Astrocyte (in vitro differentiated cells and primary cell): Measurements from ENCODE around the gene ZNF484. TPM values are rescaled to one million over a fixed set of nuclear protein-coding genes. Genes with fewer than 3 reads are reported as not detected.
"Not testable (repeated sequence)": the region's sequence is repeated elsewhere in the genome, so short reads cannot be mapped to it uniquely, and the experiment has no call there.

ENCODE experiments used
- DNase-seq: peaks from one replicate; pipeline ENCODE4 v3.0.0-alpha.2; 2010; ENCODE audit warnings: low read depth
- FAIRE-seq: peaks from 2 replicates; lab custom pipeline; 2011; peaks lifted over from hg19 to GRCh38; lab: Jason Lieb, UNC
- H2AFZ ChIP-seq: 2 replicates; pipeline ENCODE4 v1.6.0; 2012; ENCODE audit warnings: low read depth, low read length, inconsistent platforms
- H3K27ac ChIP-seq: 2 replicates; pipeline ENCODE4 v1.5.1; 2011; ENCODE audit warnings: low read depth, low read length, inconsistent platforms
- H3K27me3 ChIP-seq: 2 replicates; pipeline ENCODE4 v1.6.0; 2011; ENCODE audit warnings: low read length, inconsistent platforms; ENCODE audit not compliant: insufficient read depth
- H3K36me3 ChIP-seq: 2 replicates; pipeline ENCODE4 v1.5.1; 2011; ENCODE audit warnings: low read length, inconsistent platforms; ENCODE audit not compliant: insufficient read depth
- H3K4me1 ChIP-seq: 2 replicates; pipeline ENCODE4 v1.5.1; 2011; ENCODE audit warnings: low read length, inconsistent platforms; ENCODE audit not compliant: insufficient read depth
- H3K4me2 ChIP-seq: 2 replicates; pipeline ENCODE4 v1.6.0; 2012; ENCODE audit warnings: low read length, inconsistent platforms
- H3K4me3 ChIP-seq: 2 replicates; pipeline ENCODE4 v1.5.1; 2011; ENCODE audit warnings: low read depth, mild to moderate bottlenecking, low read length, inconsistent platforms; ENCODE audit not compliant: insufficient read depth
- H3K79me2 ChIP-seq: 2 replicates; pipeline ENCODE4 v1.6.0; 2012; ENCODE audit warnings: mild to moderate bottlenecking, low read length, inconsistent platforms; ENCODE audit not compliant: insufficient read depth
- H3K9ac ChIP-seq: 2 replicates; pipeline ENCODE4 v1.6.0; 2012; ENCODE audit warnings: mild to moderate bottlenecking, low read length, inconsistent platforms
- H3K9me3 ChIP-seq: 2 replicates; pipeline ENCODE4 v1.5.1; 2012; ENCODE audit warnings: low read depth, mild to moderate bottlenecking, low read length, inconsistent platforms; ENCODE audit not compliant: insufficient read depth
- H4K20me1 ChIP-seq: 2 replicates; pipeline ENCODE4 v1.6.0; 2012; ENCODE audit warnings: low read length, inconsistent platforms; ENCODE audit not compliant: insufficient read depth
- H3K27ac Mint-ChIP-seq: one replicate; pipeline ENCODE4 v1.8.0; 2021; ENCODE audit warnings: mild to moderate bottlenecking, mixed read lengths; ENCODE audit not compliant: unreplicated experiment
- H3K27me3 Mint-ChIP-seq: one replicate; pipeline ENCODE4 v1.8.0; 2021; ENCODE audit warnings: low read depth, mixed read lengths; ENCODE audit not compliant: unreplicated experiment
- H3K36me3 Mint-ChIP-seq: one replicate; pipeline ENCODE4 v1.8.0; 2021; ENCODE audit warnings: low read depth, mixed read lengths; ENCODE audit not compliant: unreplicated experiment
- H3K4me1 Mint-ChIP-seq: one replicate; pipeline ENCODE4 v1.8.0; 2021; ENCODE audit warnings: low read depth, mixed read lengths; ENCODE audit not compliant: unreplicated experiment
- H3K4me3 Mint-ChIP-seq: one replicate; pipeline ENCODE4 v1.8.0; 2021; ENCODE audit warnings: mild to moderate bottlenecking, moderate library complexity, mixed read lengths; ENCODE audit not compliant: unreplicated experiment
- H3K9me3 Mint-ChIP-seq: one replicate; pipeline ENCODE4 v1.8.0; 2021; ENCODE audit warnings: mild to moderate bottlenecking, mixed read lengths; ENCODE audit not compliant: unreplicated experiment
- CTCF ChIP-seq: IDR thresholded peaks from 2 replicates; pipeline ENCODE4 v1.5.1; 2011; ENCODE audit warnings: low read depth, mild to moderate bottlenecking, inconsistent platforms, low read length, moderate library complexity; ENCODE audit not compliant: insufficient read depth
- EZH2 ChIP-seq: IDR thresholded peaks from 2 replicates; pipeline ENCODE4 v1.6.1; 2012; ENCODE audit warnings: mild to moderate bottlenecking, low read length, inconsistent platforms; ENCODE audit not compliant: insufficient read depth
- total RNA-seq: library from RNA; stranded (reverse); gene quantifications from 2 replicates; pipeline ENCODE4 v1.2.1, GENCODE V29; 2021

The ZNF484 gene
- total RNA-seq, 1 donor from 2014 or later: 10.6 TPM

GRCh38 chr9:92883666-92884405, 6.0 kb upstream of the ZNF484 start:
- not testable (repeated sequence) for H3K36me3 ChIP-seq, H3K27me3 ChIP-seq, H2AFZ ChIP-seq, H3K4me3 Mint-ChIP-seq, H3K79me2 ChIP-seq, H3K4me2 ChIP-seq, DNase-seq, H4K20me1 ChIP-seq, H3K27ac Mint-ChIP-seq, H3K9me3 Mint-ChIP-seq, FAIRE-seq, H3K4me1 Mint-ChIP-seq, H3K4me1 ChIP-seq, H3K27ac ChIP-seq, H3K36me3 Mint-ChIP-seq, H3K9ac ChIP-seq, H3K9me3 ChIP-seq, H3K4me3 ChIP-seq
- peaks cover 39% of the 10 kb centered on the region for H3K27me3 Mint-ChIP-seq

GRCh38 chr9:92882276-92882675, 4.4 kb upstream of the ZNF484 start:
- no peak for TF ChIP-seq CTCF
- no peak for TF ChIP-seq EZH2
- Histone ChIP-seq H3K9me3 (no peaks in the 10 kb centered on the region), H3K4me2 (no peak overlapping the region), H3K4me1 (peaks cover 3% of the 10 kb centered on the region), H3K9ac (no peak overlapping the region), H3K79me2 (peaks cover 5% of the 10 kb centered on the region), H3K4me3 (no peak overlapping the region), H4K20me1 (no peaks in the 10 kb centered on the region), H3K36me3 (no peaks in the 10 kb centered on the region), H2AFZ (no peak overlapping the region), H3K27ac (no peak overlapping the region), H3K27me3 (no peaks in the 10 kb centered on the region)
- FAIRE-seq (no peak), DNase-seq (no peak)
- Mint-ChIP-seq H3K27ac (no peak overlapping the region), H3K27me3 (peaks cover 25% of the 10 kb centered on the region), H3K4me3 (no peak overlapping the region), H3K9me3 (peaks cover 7% of the 10 kb centered on the region), H3K4me1 (peaks cover 4% of the 10 kb centered on the region), H3K36me3 (peaks cover 6% of the 10 kb centered on the region)

GRCh38 chr9:92875373-92875772, 2.5 kb downstream of the ZNF484 start:
- TF ChIP-seq CTCF (no peak), EZH2 (no peak)
- Histone ChIP-seq H3K4me3 (no peak overlapping the region), H3K4me2 (no peak overlapping the region), H2AFZ (no peak overlapping the region), H4K20me1 (peaks cover 15% of the 10 kb centered on the region), H3K36me3 (no peaks in the 10 kb centered on the region), H3K79me2 (peaks cover 48% of the 10 kb centered on the region), H3K9me3 (no peaks in the 10 kb centered on the region), H3K4me1 (peaks cover 3% of the 10 kb centered on the region), H3K27me3 (no peaks in the 10 kb centered on the region), H3K9ac (no peak overlapping the region), H3K27ac (no peak overlapping the region)
- Mint-ChIP-seq H3K36me3 (peaks cover 2% of the 10 kb centered on the region), H3K4me1 (peaks cover 6% of the 10 kb centered on the region), H3K4me3 (no peak overlapping the region), H3K27me3 (no peaks in the 10 kb centered on the region), H3K9me3 (peaks cover 1% of the 10 kb centered on the region), H3K27ac (no peak overlapping the region)
- DNase-seq: no peak
- no peak for FAIRE-seq
